WI38 (cell line): ENCODE results near the gene ANAPC4.

Experiments used
- H3K4me3 ChIP-seq: 2 replicates; pipeline ENCODE4 v1.5.1; 2011; ENCODE audit warnings: low read depth, mild to moderate bottlenecking, control low read depth, low read length
- TF ChIP-seq, protein P1 (sequence below): IDR thresholded peaks from 2 replicates; pipeline ENCODE4 v1.5.1; 2012; ENCODE audit warnings: low read depth, mild to moderate bottlenecking, control low read depth, low read length

ANAPC4 gene

GRCh38 chr4:25378437-25378743 lies 1.3 kb downstream of the ANAPC4 start:
- TF ChIP-seq, protein P1, sequence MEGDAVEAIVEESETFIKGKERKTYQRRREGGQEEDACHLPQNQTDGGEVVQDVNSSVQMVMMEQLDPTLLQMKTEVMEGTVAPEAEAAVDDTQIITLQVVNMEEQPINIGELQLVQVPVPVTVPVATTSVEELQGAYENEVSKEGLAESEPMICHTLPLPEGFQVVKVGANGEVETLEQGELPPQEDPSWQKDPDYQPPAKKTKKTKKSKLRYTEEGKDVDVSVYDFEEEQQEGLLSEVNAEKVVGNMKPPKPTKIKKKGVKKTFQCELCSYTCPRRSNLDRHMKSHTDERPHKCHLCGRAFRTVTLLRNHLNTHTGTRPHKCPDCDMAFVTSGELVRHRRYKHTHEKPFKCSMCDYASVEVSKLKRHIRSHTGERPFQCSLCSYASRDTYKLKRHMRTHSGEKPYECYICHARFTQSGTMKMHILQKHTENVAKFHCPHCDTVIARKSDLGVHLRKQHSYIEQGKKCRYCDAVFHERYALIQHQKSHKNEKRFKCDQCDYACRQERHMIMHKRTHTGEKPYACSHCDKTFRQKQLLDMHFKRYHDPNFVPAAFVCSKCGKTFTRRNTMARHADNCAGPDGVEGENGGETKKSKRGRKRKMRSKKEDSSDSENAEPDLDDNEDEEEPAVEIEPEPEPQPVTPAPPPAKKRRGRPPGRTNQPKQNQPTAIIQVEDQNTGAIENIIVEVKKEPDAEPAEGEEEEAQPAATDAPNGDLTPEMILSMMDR: no peak
- peak overlapping the region; percentile 77 for H3K4me3 ChIP-seq

GRCh38 chr4:25379591-25379990 lies 2.5 kb downstream of the ANAPC4 start:
- no peak overlapping the region for H3K4me3 ChIP-seq
- TF ChIP-seq, protein P1: no peak

GRCh38 chr4:25383647-25384046 lies 6.6 kb downstream of the ANAPC4 start:
- H3K4me3 ChIP-seq: no peak overlapping the region
- TF ChIP-seq, protein P1: no peak

- TF ChIP-seq, protein P1: no peak
- no peak overlapping the region for H3K4me3 ChIP-seq
Observed at GRCh38 chr4:25386926-25387325, 9.9 kb downstream of the ANAPC4 start.

- H3K4me3 ChIP-seq: no peak overlapping the region
- TF ChIP-seq, protein P1: no peak
Observed at GRCh38 chr4:25397305-25397704, 20.2 kb downstream of the ANAPC4 start.

- no peak overlapping the region for H3K4me3 ChIP-seq
- TF ChIP-seq, protein P1: no peak
Observed at GRCh38 chr4:25399510-25399909, 22.4 kb downstream of the ANAPC4 start.

- TF ChIP-seq, protein P1: no peak
- no peak overlapping the region for H3K4me3 ChIP-seq
Observed at GRCh38 chr4:25401066-25401465, 24.0 kb downstream of the ANAPC4 start.
